Measurements from ENCODE around the gene RPL13. TPM values are rescaled to one million over a fixed set of nuclear protein-coding genes. Genes with fewer than 3 reads are reported as not detected.
A peak's percentile ranks its signal among the peaks of the same experiment; 100 is the strongest.

The RPL13 gene
- total RNA-seq, 1 donor from 2014 or later: 2,234 TPM

DNA sequence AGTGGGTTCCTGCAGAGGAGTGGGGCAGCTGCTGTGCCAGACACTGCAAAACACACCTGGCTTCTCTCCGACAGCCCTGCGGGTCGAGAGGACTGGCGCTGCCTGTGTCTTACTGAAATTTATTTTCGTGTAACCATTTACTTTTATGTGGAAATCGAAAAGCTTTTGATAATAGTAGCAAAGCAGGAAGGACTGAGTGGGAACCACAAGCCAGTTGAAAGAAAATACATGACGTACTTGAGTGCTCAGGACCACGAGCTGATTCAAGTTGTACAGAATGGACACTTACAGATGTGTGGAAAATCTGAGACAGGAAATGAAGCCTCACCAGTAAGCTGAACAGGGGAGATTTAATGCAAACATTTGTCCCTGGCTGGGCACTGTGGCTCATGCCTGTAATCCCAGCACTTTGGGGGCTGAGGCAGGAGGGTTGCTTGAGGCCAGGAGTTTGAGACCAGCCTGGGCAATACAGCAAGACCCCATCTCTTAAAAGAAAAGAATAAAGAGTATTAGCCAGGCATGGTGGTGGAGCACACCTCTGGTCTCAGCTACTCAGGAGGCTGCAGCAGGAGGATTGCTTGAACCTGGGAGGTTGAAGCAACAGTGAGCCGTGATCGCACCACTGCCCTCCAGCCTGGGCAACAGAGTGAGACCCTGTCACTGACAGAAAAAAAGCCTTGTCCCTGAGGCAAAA is 11.3 kb upstream of the RPL13 start:
- intact Hi-C loops (cut with micrococcal nuclease): no loop called here
- H3K9me3 Mint-ChIP-seq: no peaks in the 10 kb centered on the region
- peak; percentile 71 for DNase-seq
- H3K27me3 Mint-ChIP-seq: no peaks in the 10 kb centered on the region
- H3K4me3 Mint-ChIP-seq: peak overlapping the region; percentile 47
- peaks cover 40% of the 10 kb centered on the region for H3K36me3 Mint-ChIP-seq (ENCODE audit: low read depth)
- H3K4me1 Mint-ChIP-seq: peaks cover 14% of the 10 kb centered on the region
- H3K27ac Mint-ChIP-seq: peak overlapping the region; percentile 85

DNA sequence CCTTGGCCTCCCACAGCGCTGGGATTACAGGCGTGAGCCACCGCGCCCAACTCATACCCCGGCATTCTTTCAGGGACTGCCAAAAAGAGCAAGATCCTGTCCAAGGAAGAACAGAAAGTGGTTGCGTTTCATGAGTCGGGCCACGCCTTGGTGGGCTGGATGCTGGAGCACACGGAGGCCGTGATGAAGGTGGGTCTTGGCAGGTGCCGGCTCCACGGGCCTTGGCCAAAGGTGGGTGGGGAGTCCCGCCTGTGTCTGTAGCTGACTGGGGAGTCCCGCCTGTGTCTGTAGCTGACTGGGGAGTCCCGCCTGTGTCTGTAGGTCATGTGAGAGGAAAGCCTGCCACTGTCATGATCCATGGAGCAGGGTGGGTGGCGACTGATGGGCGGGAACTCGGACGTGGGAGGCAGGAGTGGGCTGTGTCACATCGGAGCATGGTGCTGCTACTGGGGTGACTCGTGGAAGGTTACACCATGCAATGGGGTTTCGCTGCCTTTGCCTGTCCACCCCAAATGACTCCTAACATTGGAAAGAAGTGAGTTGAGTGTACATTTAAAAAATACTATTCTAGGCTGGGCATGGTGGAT is 10.0 kb upstream of the RPL13 start:
- Mint-ChIP-seq H3K4me1 (peaks cover 14% of the 10 kb centered on the region), H3K27me3 (no peaks in the 10 kb centered on the region), H3K27ac (no peak overlapping the region), H3K4me3 (no peak overlapping the region), H3K9me3 (no peaks in the 10 kb centered on the region), H3K36me3 (ENCODE audit: low read depth) (peaks cover 37% of the 10 kb centered on the region)
- intact Hi-C loops (cut with micrococcal nuclease): no loop called here
- no peak for DNase-seq

DNA sequence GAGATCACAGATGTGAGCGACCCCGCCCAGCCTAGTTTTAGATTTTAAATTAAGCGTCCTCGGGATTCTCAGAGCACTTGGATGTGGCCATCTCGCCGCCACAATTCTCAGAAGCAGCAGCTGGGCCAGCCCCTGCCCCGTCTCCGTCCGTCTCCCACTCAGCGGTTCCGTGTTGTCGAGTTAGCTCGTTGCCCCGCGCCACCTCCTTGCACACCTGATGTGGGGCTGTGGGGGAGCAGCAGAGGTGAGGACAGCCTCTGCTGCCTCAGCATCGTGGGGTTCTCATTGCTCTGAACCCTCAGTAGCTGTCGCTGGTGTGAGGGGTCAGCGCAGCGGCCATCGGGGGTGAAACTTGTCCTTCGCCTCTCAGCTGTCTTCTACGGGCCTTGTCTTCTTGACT is 8.2 kb upstream of the RPL13 start:
- H3K9me3 Mint-ChIP-seq: no peaks in the 10 kb centered on the region
- no peak for DNase-seq
- intact Hi-C loops (cut with micrococcal nuclease): no loop called here
- no peak overlapping the region for H3K4me3 Mint-ChIP-seq
- H3K27ac Mint-ChIP-seq: no peak overlapping the region
- peaks cover 17% of the 10 kb centered on the region for H3K4me1 Mint-ChIP-seq
- H3K36me3 Mint-ChIP-seq (ENCODE audit: low read depth): peaks cover 37% of the 10 kb centered on the region
- no peaks in the 10 kb centered on the region for H3K27me3 Mint-ChIP-seq

DNA sequence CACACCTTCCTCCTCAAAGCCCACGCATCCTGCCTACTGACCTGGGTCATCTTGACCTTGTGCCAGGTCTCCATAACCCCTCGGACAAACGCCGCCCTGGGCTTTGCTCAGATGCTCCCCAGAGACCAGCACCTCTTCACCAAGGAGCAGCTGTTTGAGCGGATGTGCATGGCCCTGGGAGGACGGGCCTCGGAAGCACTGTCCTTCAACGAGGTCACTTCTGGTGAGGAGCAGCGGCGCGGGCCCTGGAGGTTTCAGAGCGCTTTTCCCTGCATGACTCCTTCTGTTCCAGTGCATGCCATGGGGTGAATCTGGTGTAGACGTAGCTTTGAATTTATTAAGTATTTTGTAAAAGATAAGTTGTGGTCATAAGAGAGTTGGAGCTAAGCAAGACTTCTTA is 7.6 kb upstream of the RPL13 start:
- peaks cover 37% of the 10 kb centered on the region for H3K36me3 Mint-ChIP-seq (ENCODE audit: low read depth)
- H3K27ac Mint-ChIP-seq: no peak overlapping the region
- no peak overlapping the region for H3K4me3 Mint-ChIP-seq
- DNase-seq: no peak
- H3K9me3 Mint-ChIP-seq: no peaks in the 10 kb centered on the region
- intact Hi-C loops (cut with micrococcal nuclease): no loop called here
- H3K27me3 Mint-ChIP-seq: no peaks in the 10 kb centered on the region
- H3K4me1 Mint-ChIP-seq: peaks cover 21% of the 10 kb centered on the region

DNA sequence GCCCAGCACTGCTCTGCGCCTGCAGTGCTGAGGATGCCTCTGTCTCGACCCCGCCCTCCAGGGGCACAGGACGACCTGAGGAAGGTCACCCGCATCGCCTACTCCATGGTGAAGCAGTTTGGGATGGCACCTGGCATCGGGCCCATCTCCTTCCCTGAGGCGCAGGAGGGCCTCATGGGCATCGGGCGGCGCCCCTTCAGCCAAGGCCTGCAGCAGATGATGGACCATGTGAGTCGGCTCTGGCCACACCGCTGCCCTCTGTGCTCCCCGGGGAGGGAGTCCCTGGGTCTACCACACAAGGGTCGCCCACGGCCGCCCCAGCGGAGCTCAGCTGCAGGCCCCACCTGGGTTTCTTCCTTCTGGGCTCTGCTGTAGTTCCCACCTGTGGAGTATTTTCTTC is 6.7 kb upstream of the RPL13 start:
- Mint-ChIP-seq H3K4me1 (peaks cover 17% of the 10 kb centered on the region), H3K36me3 (ENCODE audit: low read depth) (peaks cover 32% of the 10 kb centered on the region), H3K27me3 (no peaks in the 10 kb centered on the region), H3K4me3 (no peak overlapping the region), H3K27ac (no peak overlapping the region), H3K9me3 (no peaks in the 10 kb centered on the region)
- intact Hi-C loops (cut with micrococcal nuclease): no loop called here
- no peak for DNase-seq

DNA sequence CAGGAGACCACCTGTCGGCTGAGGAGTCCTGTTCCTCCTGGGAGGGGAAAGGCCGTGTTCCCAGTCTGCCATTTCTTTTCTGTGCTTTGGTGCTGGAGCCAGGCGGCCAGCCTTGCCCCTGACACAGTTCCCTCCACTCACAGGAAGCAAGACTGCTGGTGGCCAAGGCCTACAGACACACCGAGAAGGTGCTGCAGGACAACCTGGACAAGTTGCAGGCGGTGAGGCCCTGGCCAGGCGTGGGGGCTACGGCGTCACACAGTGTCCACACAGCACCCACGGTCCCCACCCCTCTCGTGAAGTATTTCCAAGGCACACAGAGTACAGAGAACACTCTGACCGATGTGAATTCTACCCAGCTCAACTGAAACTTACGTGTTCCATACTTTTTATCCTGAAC is 6.1 kb upstream of the RPL13 start:
- Mint-ChIP-seq H3K27ac (no peak overlapping the region), H3K4me1 (peaks cover 11% of the 10 kb centered on the region), H3K9me3 (no peaks in the 10 kb centered on the region), H3K27me3 (no peaks in the 10 kb centered on the region), H3K4me3 (no peak overlapping the region), H3K36me3 (ENCODE audit: low read depth) (peaks cover 28% of the 10 kb centered on the region)
- intact Hi-C loops (cut with micrococcal nuclease): no loop called here
- no peak for DNase-seq

DNA sequence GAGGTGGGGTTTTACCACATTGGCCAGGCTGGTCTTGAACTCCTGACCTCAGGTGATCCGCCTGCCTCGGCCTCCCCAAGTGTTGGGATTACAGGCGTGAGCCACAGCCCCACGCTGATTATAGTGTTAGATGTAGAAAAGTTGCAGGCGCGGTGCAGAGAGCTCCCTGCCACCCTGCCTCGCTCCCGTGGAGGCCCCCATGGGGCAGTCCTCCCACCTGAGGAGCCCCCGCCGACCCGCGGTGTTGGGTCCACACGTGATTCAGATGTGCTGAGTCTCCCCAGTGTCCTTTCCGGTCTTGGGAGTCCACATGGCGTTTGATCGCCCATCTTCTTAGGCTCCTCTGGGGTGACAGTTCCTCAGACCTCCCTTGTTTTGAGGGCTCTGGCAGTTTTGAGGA is 5.2 kb upstream of the RPL13 start:
- H3K27me3 Mint-ChIP-seq: no peaks in the 10 kb centered on the region
- intact Hi-C loops (cut with micrococcal nuclease): loop anchor here (5.0 kb wide), 2 partner anchors 48 to 223 kb away; partner anchors contain the start of gene SPG7
- H3K27ac Mint-ChIP-seq: no peak overlapping the region
- H3K36me3 Mint-ChIP-seq (ENCODE audit: low read depth): peaks cover 30% of the 10 kb centered on the region
- no peak for DNase-seq
- H3K4me3 Mint-ChIP-seq: no peak overlapping the region
- H3K9me3 Mint-ChIP-seq: no peaks in the 10 kb centered on the region
- H3K4me1 Mint-ChIP-seq: peaks cover 12% of the 10 kb centered on the region

DNA sequence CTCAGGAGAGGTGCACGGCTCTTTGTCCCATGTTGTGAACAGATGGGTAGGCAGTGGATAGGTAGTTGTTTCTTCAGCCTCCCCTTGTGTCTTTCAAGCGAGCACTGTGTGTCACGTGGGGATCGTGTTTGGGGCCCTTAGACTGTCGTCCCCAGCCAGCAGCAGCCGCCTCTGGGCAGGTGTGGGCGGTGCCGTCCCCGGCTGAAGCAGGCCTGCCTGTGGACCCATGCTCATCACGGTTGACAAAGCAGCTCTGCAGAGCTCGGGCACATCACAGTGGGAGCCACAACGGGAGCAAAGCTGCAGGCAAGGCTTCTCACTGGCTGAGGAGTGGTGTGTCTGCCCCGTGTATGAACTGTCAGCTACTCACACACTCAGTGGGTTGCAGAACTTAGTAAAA is 4.7 kb upstream of the RPL13 start:
- peak overlapping the region; percentile 18 for H3K27ac Mint-ChIP-seq
- peaks cover 12% of the 10 kb centered on the region for H3K4me1 Mint-ChIP-seq
- intact Hi-C loops (cut with micrococcal nuclease): loop anchor here (5.0 kb wide), 2 partner anchors 48 to 223 kb away; partner anchors contain the start of gene SPG7

DNA sequence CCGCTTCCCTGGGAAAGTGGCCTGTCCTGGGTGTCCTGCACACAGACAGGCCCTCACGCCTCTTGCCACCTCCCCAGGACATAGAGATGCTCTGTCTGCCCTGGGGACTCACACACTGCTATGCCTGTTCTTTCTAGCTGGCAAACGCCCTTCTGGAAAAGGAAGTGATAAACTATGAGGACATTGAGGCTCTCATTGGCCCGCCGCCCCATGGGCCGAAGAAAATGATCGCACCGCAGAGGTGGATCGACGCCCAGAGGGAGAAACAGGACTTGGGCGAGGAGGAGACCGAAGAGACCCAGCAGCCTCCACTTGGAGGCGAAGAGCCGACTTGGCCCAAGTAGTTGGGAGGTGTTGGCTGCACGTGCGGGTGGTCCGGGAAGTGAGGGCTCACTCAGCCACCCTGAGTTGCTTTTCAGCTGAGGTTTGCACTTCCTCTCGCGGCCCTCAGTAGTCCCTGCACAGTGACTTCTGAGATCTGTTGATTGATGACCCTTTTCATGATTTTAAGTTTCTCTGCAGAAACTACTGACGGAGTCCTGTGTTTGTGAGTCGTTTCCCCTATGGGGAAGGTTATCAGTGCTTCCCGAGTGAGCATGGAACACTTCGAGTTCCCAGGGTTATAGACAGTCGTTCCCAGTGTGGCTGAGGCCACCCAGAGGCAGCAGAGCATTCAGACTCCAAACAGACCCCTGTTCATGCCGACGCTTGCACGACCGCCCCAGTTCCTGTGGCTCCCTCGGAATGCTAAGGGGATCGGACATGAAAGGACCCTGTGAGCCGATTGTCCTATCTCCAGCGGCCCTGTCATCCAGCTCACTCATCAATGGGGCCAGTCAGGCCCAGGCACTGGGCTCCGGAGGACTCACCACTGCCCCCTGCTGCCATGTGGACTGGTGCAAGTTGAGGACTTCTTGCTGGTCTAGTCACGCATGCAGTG is 3.5 kb upstream of the RPL13 start:
- intact Hi-C loops (cut with micrococcal nuclease): loop anchor here (5.0 kb wide), 2 partner anchors 50 to 225 kb away; partner anchors contain the start of gene SPG7
- Mint-ChIP-seq H3K4me3 (peak overlapping the region; percentile 39), H3K9me3 (no peaks in the 10 kb centered on the region), H3K4me1 (peaks cover 15% of the 10 kb centered on the region), H3K36me3 (ENCODE audit: low read depth) (peaks cover 34% of the 10 kb centered on the region), H3K27me3 (no peaks in the 10 kb centered on the region), H3K27ac (peak overlapping the region; percentile 73)
- peak; percentile 95 for DNase-seq

More for the DNA sequence above, 4.7 kb upstream of the RPL13 start:
- H3K4me3 Mint-ChIP-seq: no peak overlapping the region
- H3K36me3 Mint-ChIP-seq (ENCODE audit: low read depth): peaks cover 26% of the 10 kb centered on the region
- H3K27me3 Mint-ChIP-seq: no peaks in the 10 kb centered on the region
- DNase-seq: no peak
- H3K9me3 Mint-ChIP-seq: no peaks in the 10 kb centered on the region

DNA sequence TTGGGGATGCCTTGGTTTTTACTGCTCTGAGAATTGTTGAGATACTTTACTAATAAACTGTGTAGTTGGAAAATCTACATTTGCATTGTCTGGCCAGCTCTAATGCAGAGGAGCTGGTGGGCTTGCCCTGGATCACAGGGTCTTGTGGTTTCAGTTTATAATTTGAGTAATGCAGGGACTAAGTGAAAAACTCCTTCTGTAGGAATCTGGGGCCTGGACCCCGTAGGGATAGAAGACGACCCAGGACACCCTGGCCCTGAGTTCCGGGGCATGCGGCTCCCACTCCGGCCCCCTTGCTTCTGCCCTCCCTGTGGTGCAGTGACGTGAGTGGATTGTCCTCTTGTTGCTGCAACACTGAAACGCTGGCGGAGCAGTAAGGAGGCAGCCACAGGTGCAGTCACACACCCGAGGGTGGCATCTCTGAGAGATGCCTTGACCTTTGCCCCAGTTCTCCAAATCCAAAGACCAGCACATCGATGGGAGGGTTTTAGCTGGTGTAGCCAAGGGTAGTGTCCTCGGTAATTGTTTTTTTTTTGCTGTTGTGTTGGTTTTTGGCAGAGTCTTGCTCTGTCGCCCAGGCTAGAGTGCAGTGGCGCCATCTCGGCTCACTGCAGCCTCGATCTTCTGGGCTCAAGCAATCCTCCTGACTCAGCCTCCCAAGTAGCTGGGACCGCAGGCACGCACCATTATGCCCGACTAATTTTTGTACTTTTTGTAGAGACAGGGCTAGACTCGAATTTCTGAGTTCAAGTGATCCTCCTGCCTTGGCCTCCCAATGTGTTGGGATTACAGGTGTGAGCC is 2.6 kb upstream of the RPL13 start:
- peaks cover 23% of the 10 kb centered on the region for H3K4me1 Mint-ChIP-seq
- no peaks in the 10 kb centered on the region for H3K27me3 Mint-ChIP-seq
- no peaks in the 10 kb centered on the region for H3K9me3 Mint-ChIP-seq
- intact Hi-C loops (cut with micrococcal nuclease): loop anchor here (5.0 kb wide), 2 partner anchors 51 to 226 kb away; partner anchors contain the start of gene SPG7
- peak overlapping the region; percentile 73 for H3K27ac Mint-ChIP-seq
- peaks cover 38% of the 10 kb centered on the region for H3K36me3 Mint-ChIP-seq (ENCODE audit: low read depth)
- no peak for DNase-seq
- H3K4me3 Mint-ChIP-seq: peak overlapping the region; percentile 39

DNA sequence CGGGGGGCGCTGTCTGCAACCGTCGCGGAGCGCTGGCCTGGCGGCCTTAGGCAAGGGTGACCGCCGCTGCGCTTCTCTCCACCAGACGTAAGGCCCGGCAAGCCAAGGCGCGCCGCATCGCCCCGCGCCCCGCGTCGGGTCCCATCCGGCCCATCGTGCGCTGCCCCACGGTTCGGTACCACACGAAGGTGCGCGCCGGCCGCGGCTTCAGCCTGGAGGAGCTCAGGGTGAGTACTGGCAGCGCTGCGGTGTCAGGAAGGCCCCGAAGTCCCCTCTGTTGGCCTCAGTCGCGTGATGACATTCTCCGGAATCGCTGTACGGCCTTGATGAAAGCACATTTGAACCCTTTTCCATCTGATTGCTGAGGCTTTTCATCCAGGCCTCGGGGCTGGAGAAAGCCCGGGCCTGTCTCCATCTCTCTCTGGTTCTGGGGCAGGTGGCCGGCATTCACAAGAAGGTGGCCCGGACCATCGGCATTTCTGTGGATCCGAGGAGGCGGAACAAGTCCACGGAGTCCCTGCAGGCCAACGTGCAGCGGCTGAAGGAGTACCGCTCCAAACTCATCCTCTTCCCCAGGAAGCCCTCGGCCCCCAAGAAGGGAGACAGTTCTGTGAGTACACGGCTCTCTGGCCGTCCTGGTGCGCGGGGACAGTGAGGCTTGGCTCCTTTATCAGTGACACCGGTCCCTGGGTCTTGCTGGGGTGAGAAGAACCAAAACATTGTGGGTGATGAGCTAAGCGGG is 831 bp downstream of the RPL13 start:
- H3K27me3 Mint-ChIP-seq: no peaks in the 10 kb centered on the region
- peaks cover 49% of the 10 kb centered on the region for H3K4me1 Mint-ChIP-seq
- intact Hi-C loops (cut with micrococcal nuclease): loop anchor here (2.0 kb wide), 1 partner anchor 139 kb away; the partner anchor contains the start of gene SPATA2L
- DNase-seq: peak; percentile 62
- H3K27ac Mint-ChIP-seq: peak overlapping the region; percentile 99
- peak overlapping the region; percentile 94 for H3K4me3 Mint-ChIP-seq
- no peaks in the 10 kb centered on the region for H3K9me3 Mint-ChIP-seq
- H3K36me3 Mint-ChIP-seq (ENCODE audit: low read depth): peaks cover 54% of the 10 kb centered on the region

DNA sequence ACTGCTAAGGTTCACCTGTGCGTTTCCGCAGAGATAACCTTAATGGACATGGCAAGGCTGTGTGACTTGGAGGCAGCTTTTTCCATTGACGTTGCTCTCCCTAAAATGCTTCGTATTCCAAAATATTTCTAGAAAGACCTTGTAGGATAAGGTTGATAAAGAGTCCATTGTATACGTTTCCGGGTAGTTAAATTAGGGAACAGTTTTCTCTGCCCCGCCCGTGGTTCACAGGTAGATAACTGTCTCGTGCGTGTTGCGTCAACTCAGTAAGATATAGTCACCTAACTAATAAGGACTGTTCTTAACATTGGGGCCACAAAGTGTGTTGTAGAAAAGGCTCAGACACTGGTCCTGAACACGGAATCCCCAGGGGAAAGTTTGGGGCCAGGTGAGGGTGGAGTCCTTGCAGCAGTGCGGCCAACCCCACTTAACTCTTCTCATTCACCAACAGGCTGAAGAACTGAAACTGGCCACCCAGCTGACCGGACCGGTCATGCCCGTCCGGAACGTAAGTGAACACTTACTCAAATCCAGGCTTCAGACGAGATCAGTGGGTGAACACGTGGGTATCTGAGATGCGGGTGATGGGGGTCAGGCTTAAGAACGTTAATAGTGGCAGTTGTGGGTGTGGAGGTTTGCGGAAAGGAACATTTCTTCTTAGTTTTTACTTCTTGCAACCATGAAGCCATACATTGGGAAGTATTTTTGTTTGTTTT is 1.6 kb downstream of the RPL13 start:
- intact Hi-C loops (cut with micrococcal nuclease): loop anchor here (2.0 kb wide), 1 partner anchor 139 kb away; the partner anchor contains the start of gene SPATA2L
- DNase-seq: peak; percentile 64
- Mint-ChIP-seq H3K36me3 (ENCODE audit: low read depth) (peaks cover 49% of the 10 kb centered on the region), H3K27me3 (no peaks in the 10 kb centered on the region), H3K4me1 (peaks cover 50% of the 10 kb centered on the region), H3K4me3 (peak overlapping the region; percentile 94), H3K9me3 (no peaks in the 10 kb centered on the region), H3K27ac (peak overlapping the region; percentile 99)
